Measurements from ENCODE around the gene GRID2. TPM values are rescaled to one million over a fixed set of nuclear protein-coding genes. Genes with fewer than 3 reads are reported as not detected.

The GRID2 gene
- total and polyA plus RNA-seq, 4 donors: under 0.01 to 0.02 TPM; not detected in 2

DNA sequence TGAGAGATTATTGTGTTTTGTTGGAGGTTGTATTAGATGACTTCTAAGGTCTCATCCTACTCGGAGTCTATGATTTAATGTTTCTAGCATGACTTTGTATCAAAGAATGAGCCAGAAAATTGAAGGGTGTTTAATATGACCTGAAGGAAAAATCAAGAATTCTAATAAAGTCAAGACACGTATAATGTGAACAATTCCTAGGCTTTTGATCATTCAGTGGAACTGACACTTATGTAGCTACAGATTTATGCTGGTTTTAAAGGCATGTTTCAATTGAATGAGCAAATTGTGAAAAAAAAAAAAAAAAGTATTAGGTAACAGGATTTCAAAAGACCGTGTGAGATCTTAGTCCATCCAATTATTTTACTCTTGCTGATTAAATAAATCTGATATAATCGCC, 64.9 kb downstream of the GRID2 start:
- Histone ChIP-seq H3K27ac (ENCODE audit: low read depth in 1 of 2, low read length in 2 of 2) (no peak overlapping the region), H3K9me3 (ENCODE audit: control insufficient read depth in 4 of 4, low read length in 3 of 4) (no peaks in the 10 kb centered on the region), H3K4me3 (ENCODE audit: low read depth in 1 of 3, low read length in 3 of 3) (no peak overlapping the region), H3K9ac (ENCODE audit: low read depth in 1 of 2, low read length in 2 of 2) (no peak overlapping the region), H3K4me1 (ENCODE audit: control insufficient read depth in 4 of 4, insufficient read depth in 4 of 4, low read length in 3 of 4) (no peaks in the 10 kb centered on the region), H3K36me3 (ENCODE audit: control insufficient read depth in 4 of 4, insufficient read depth in 3 of 4, low read depth in 1 of 4, low read length in 3 of 4) (no peaks in the 10 kb centered on the region), H3K27me3 (ENCODE audit: control insufficient read depth in 4 of 4, insufficient read depth in 4 of 4, low read length in 3 of 4) (peaks cover 0 to 2% (median 0%) of the 10 kb centered on the region in 4 donors)
- DNase-seq (ENCODE audit: low spot score): no peak
- 75% methylated on average over 4 of the region's 4 CpGs for whole genome bisulfite sequencing
- no peak for TF ChIP-seq EGR1 (IDR thresholded peaks at IDR 0.05; ENCODE audit: low read depth in 2 of 2)
- no peak for TF ChIP-seq JUND (IDR thresholded peaks at IDR 0.05)
- TF ChIP-seq, protein P1, sequence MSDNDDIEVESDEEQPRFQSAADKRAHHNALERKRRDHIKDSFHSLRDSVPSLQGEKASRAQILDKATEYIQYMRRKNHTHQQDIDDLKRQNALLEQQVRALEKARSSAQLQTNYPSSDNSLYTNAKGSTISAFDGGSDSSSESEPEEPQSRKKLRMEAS (IDR thresholded peaks at IDR 0.05): no peak
- TF ChIP-seq GABPA (IDR thresholded peaks at IDR 0.05 in 1 of 2, conservative IDR thresholded peaks at IDR 0.05 in 1 of 2): no peak
- no peak for TF ChIP-seq HNF4A (conservative IDR thresholded peaks at IDR 0.05)
- TF ChIP-seq NR2F2 (IDR thresholded peaks at IDR 0.05): no peak
- TF ChIP-seq, protein P2, sequence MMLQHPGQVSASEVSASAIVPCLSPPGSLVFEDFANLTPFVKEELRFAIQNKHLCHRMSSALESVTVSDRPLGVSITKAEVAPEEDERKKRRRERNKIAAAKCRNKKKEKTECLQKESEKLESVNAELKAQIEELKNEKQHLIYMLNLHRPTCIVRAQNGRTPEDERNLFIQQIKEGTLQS (IDR thresholded peaks at IDR 0.05): no peak
- no peak for TF ChIP-seq RXRA (IDR thresholded peaks at IDR 0.05)
- TF ChIP-seq, protein P3, sequence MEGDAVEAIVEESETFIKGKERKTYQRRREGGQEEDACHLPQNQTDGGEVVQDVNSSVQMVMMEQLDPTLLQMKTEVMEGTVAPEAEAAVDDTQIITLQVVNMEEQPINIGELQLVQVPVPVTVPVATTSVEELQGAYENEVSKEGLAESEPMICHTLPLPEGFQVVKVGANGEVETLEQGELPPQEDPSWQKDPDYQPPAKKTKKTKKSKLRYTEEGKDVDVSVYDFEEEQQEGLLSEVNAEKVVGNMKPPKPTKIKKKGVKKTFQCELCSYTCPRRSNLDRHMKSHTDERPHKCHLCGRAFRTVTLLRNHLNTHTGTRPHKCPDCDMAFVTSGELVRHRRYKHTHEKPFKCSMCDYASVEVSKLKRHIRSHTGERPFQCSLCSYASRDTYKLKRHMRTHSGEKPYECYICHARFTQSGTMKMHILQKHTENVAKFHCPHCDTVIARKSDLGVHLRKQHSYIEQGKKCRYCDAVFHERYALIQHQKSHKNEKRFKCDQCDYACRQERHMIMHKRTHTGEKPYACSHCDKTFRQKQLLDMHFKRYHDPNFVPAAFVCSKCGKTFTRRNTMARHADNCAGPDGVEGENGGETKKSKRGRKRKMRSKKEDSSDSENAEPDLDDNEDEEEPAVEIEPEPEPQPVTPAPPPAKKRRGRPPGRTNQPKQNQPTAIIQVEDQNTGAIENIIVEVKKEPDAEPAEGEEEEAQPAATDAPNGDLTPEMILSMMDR (IDR thresholded peaks at IDR 0.05; ENCODE audit: low read depth, low read length, missing input control): no peak
- TF ChIP-seq FOXA2 (IDR thresholded peaks at IDR 0.05): no peak
- no peak for TF ChIP-seq HNF4G (IDR thresholded peaks at IDR 0.05)

DNA sequence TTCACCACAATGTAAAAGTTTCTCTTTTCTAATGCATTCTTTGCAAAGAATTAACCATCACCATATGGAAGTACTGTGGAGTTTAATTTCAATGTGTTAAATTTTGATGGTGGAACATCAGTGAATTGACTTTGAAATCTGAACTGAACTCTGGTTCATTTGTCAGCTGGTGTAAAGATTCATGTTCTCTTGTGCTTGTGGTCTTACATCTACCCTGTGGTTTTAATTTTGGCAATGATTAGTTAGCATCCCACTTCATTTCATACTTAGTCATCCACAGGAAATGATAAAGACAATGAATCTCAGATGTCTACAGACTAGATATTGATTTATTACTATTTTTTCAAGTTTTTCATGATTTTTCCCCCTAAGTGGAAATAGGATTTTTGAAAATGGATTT, 77.8 kb downstream of the GRID2 start:
- Histone ChIP-seq H3K27ac (ENCODE audit: low read depth in 1 of 2, low read length in 2 of 2) (no peak overlapping the region), H3K4me3 (ENCODE audit: low read depth in 1 of 3, low read length in 3 of 3) (no peak overlapping the region), H3K9me3 (ENCODE audit: control insufficient read depth in 4 of 4, low read length in 3 of 4) (no peaks in the 10 kb centered on the region), H3K36me3 (ENCODE audit: control insufficient read depth in 4 of 4, insufficient read depth in 3 of 4, low read depth in 1 of 4, low read length in 3 of 4) (no peaks in the 10 kb centered on the region), H3K4me1 (ENCODE audit: control insufficient read depth in 4 of 4, insufficient read depth in 4 of 4, low read length in 3 of 4) (no peaks in the 10 kb centered on the region), H3K9ac (ENCODE audit: low read depth in 1 of 2, low read length in 2 of 2) (no peak overlapping the region), H3K27me3 (ENCODE audit: control insufficient read depth in 4 of 4, insufficient read depth in 4 of 4, low read length in 3 of 4) (no peaks in the 10 kb centered on the region)
- TF ChIP-seq JUND (IDR thresholded peaks at IDR 0.05): no peak
- no peak for DNase-seq (ENCODE audit: low spot score)

GRCh38 chr4:92382128-92382527, 78.4 kb downstream of the GRID2 start:
- Histone ChIP-seq H3K9ac (ENCODE audit: low read depth in 1 of 2, low read length in 2 of 2) (no peak overlapping the region), H3K27ac (ENCODE audit: low read depth in 1 of 2, low read length in 2 of 2) (no peak overlapping the region), H3K27me3 (ENCODE audit: control insufficient read depth in 4 of 4, insufficient read depth in 4 of 4, low read length in 3 of 4) (no peaks in the 10 kb centered on the region), H3K4me3 (ENCODE audit: low read depth in 1 of 3, low read length in 3 of 3) (no peak overlapping the region), H3K36me3 (ENCODE audit: control insufficient read depth in 4 of 4, insufficient read depth in 3 of 4, low read depth in 1 of 4, low read length in 3 of 4) (no peaks in the 10 kb centered on the region), H3K4me1 (ENCODE audit: control insufficient read depth in 4 of 4, insufficient read depth in 4 of 4, low read length in 3 of 4) (no peaks in the 10 kb centered on the region), H3K9me3 (ENCODE audit: control insufficient read depth in 4 of 4, low read length in 3 of 4) (no peaks in the 10 kb centered on the region)
- TF ChIP-seq RAD21 (IDR thresholded peaks at IDR 0.05): no peak
- no peak for TF ChIP-seq NR2F2 (IDR thresholded peaks at IDR 0.05)
- TF ChIP-seq RXRA (IDR thresholded peaks at IDR 0.05): no peak
- TF ChIP-seq, protein P4, sequence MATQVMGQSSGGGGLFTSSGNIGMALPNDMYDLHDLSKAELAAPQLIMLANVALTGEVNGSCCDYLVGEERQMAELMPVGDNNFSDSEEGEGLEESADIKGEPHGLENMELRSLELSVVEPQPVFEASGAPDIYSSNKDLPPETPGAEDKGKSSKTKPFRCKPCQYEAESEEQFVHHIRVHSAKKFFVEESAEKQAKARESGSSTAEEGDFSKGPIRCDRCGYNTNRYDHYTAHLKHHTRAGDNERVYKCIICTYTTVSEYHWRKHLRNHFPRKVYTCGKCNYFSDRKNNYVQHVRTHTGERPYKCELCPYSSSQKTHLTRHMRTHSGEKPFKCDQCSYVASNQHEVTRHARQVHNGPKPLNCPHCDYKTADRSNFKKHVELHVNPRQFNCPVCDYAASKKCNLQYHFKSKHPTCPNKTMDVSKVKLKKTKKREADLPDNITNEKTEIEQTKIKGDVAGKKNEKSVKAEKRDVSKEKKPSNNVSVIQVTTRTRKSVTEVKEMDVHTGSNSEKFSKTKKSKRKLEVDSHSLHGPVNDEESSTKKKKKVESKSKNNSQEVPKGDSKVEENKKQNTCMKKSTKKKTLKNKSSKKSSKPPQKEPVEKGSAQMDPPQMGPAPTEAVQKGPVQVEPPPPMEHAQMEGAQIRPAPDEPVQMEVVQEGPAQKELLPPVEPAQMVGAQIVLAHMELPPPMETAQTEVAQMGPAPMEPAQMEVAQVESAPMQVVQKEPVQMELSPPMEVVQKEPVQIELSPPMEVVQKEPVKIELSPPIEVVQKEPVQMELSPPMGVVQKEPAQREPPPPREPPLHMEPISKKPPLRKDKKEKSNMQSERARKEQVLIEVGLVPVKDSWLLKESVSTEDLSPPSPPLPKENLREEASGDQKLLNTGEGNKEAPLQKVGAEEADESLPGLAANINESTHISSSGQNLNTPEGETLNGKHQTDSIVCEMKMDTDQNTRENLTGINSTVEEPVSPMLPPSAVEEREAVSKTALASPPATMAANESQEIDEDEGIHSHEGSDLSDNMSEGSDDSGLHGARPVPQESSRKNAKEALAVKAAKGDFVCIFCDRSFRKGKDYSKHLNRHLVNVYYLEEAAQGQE (IDR thresholded peaks at IDR 0.05): no peak
- no peak for TF ChIP-seq SP1 (IDR thresholded peaks at IDR 0.05)
- no peak for TF ChIP-seq GABPA (IDR thresholded peaks at IDR 0.05 in 1 of 2, conservative IDR thresholded peaks at IDR 0.05 in 1 of 2)
- no peak for TF ChIP-seq ZBTB33 (IDR thresholded peaks at IDR 0.05)
- WGBS: 87% methylated on average over 1 of the region's 1 CpG
- no peak for DNase-seq (ENCODE audit: low spot score)

Measured in liver (tissue), 9 donors.